WTC11 (cell line): Measurements from ENCODE around the gene HOXA10. TPM values are rescaled to one million over a fixed set of nuclear protein-coding genes. Genes with fewer than 3 reads are reported as not detected.

Experiments used
- ATAC-seq: fragments of 200-7000 bp; cut with Tn5 transposase; 2 replicates; pipeline ENCODE4 v1.10.0; 2021; ENCODE audit warnings: mild to moderate bottlenecking, moderate library complexity
- CTCF ChIA-PET: fragments of 300-600 bp; sonication (Branson Sonifier 250); formaldehyde crosslinking; loops from one replicate; lab custom pipeline; 2021; ENCODE audit warnings: antibody characterized with exemption; lab: Charles Lee
- POLR2A ChIA-PET: fragments of 350-600 bp; sonication (Branson Sonifier 250); formaldehyde crosslinking; loops from one replicate; lab custom pipeline; 2021; ENCODE audit warnings: antibody characterized with exemption; lab: Charles Lee
- DNase-seq: peaks from one replicate; pipeline ENCODE4 v3.0.0; 2021; ENCODE audit warnings: low spot score
- H3K27ac Mint-ChIP-seq: 2 replicates; pipeline ENCODE4 v1.8.0; 2021; ENCODE audit warnings: mixed read lengths
- H3K27me3 Mint-ChIP-seq: 2 replicates; pipeline ENCODE4 v1.8.0; 2021; ENCODE audit warnings: low read depth, mild to moderate bottlenecking, moderate library complexity, mixed read lengths
- H3K36me3 Mint-ChIP-seq: 2 replicates; pipeline ENCODE4 v1.8.0; 2021; ENCODE audit warnings: mixed read lengths
- H3K4me1 Mint-ChIP-seq: 2 replicates; pipeline ENCODE4 v1.8.0; 2022; ENCODE audit warnings: mixed read lengths
- H3K4me3 Mint-ChIP-seq: 2 replicates; pipeline ENCODE4 v1.8.0; 2021; ENCODE audit warnings: mild to moderate bottlenecking, moderate library complexity, mixed read lengths
- H3K9me3 Mint-ChIP-seq: 2 replicates; pipeline ENCODE4 v1.8.0; 2021; ENCODE audit warnings: mixed read lengths
- ARID4B ChIP-seq: sonication (generic); formaldehyde crosslinking; IDR thresholded peaks from 2 replicates; pipeline ENCODE4 v1.8.0; 2023; ENCODE audit warnings: missing genetic modification reagents, mild to moderate bottlenecking, borderline replicate concordance
- ATF1 ChIP-seq: sonication (generic); formaldehyde crosslinking; IDR thresholded peaks from 2 replicates; pipeline ENCODE4 v1.8.1; 2023; ENCODE audit warnings: mild to moderate bottlenecking, moderate library complexity, missing genetic modification reagents
- ATF3 ChIP-seq: sonication (generic); formaldehyde crosslinking; conservative IDR thresholded peaks from 2 replicates; pipeline ENCODE4 v1.8.1; 2022; ENCODE audit warnings: mild to moderate bottlenecking, missing genetic modification reagents
- CBFB ChIP-seq: sonication (generic); formaldehyde crosslinking; IDR thresholded peaks from 2 replicates; pipeline ENCODE4 v1.8.1; 2022; ENCODE audit warnings: mild to moderate bottlenecking, low read depth, missing genetic modification reagents
- E2F5 ChIP-seq: sonication (generic); formaldehyde crosslinking; IDR thresholded peaks from 2 replicates; pipeline ENCODE4 v1.8.1; 2022; ENCODE audit warnings: mild to moderate bottlenecking, moderate library complexity, missing genetic modification reagents
- FOXJ3 ChIP-seq: sonication (generic); formaldehyde crosslinking; IDR thresholded peaks from 2 replicates; pipeline ENCODE4 v1.9.0; 2021; ENCODE audit warnings: missing genetic modification reagents, mild to moderate bottlenecking, borderline replicate concordance
- FOXP4 ChIP-seq: sonication (generic); formaldehyde crosslinking; IDR thresholded peaks from 2 replicates; pipeline ENCODE4 v1.8.0; 2022; ENCODE audit warnings: mild to moderate bottlenecking, missing genetic modification reagents
- GABPB1 ChIP-seq: sonication (generic); formaldehyde crosslinking; IDR thresholded peaks from 2 replicates; pipeline ENCODE4 v1.8.1; 2023; ENCODE audit warnings: mild to moderate bottlenecking, missing genetic modification reagents
- JAZF1 ChIP-seq: fragments of 250-450 bp; sonication (Bioruptor Pico); IDR thresholded peaks from 2 replicates; pipeline ENCODE4 v1.9.0; 2021; ENCODE audit warnings: moderate library complexity, mild to moderate bottlenecking, inconsistent platforms
- KAT7 ChIP-seq: sonication (generic); formaldehyde crosslinking; IDR thresholded peaks from 2 replicates; pipeline ENCODE4 v1.8.1; 2023; ENCODE audit warnings: missing genetic modification reagents, mild to moderate bottlenecking, borderline replicate concordance
- MAX ChIP-seq: sonication (generic); formaldehyde crosslinking; IDR thresholded peaks from 2 replicates; pipeline ENCODE4 v1.8.0; 2022; ENCODE audit warnings: mild to moderate bottlenecking, missing genetic modification reagents
- NFE2L1 ChIP-seq: sonication (generic); formaldehyde crosslinking; IDR thresholded peaks from 2 replicates; pipeline ENCODE4 v1.8.1; 2023; ENCODE audit warnings: missing genetic modification reagents
- RELA ChIP-seq: sonication (generic); formaldehyde crosslinking; IDR thresholded peaks from 2 replicates; pipeline ENCODE4 v1.8.1; 2022; ENCODE audit warnings: missing genetic modification reagents, mild to moderate bottlenecking, borderline replicate concordance
- SMAD4 ChIP-seq: sonication (generic); formaldehyde crosslinking; IDR thresholded peaks from 2 replicates; pipeline ENCODE4 v1.8.0; 2022; ENCODE audit warnings: mild to moderate bottlenecking, missing genetic modification reagents
- SOX15 ChIP-seq: fragments of 250-450 bp; sonication (Bioruptor Pico); IDR thresholded peaks from 2 replicates; pipeline ENCODE4 v1.9.0; 2021; ENCODE audit warnings: mild to moderate bottlenecking
- STAT6 ChIP-seq: sonication (generic); formaldehyde crosslinking; conservative IDR thresholded peaks from 2 replicates; pipeline ENCODE4 v1.8.1; 2023; ENCODE audit warnings: mild to moderate bottlenecking, low read depth, missing genetic modification reagents, moderate library complexity
- TEAD1 ChIP-seq: sonication (generic); formaldehyde crosslinking; IDR thresholded peaks from 2 replicates; pipeline ENCODE4 v1.8.0; 2022; ENCODE audit warnings: mild to moderate bottlenecking, missing genetic modification reagents
- ZMAT4 ChIP-seq: fragments of 250-450 bp; sonication (Bioruptor Pico); IDR thresholded peaks from 2 replicates; pipeline ENCODE4 v1.9.0; 2021; ENCODE audit warnings: mild to moderate bottlenecking
- ZNF396 ChIP-seq: fragments of 250-450 bp; sonication (Bioruptor Pico); IDR thresholded peaks from 2 replicates; pipeline ENCODE4 v1.8.0; 2021; ENCODE audit warnings: mild to moderate bottlenecking, moderate library complexity, borderline replicate concordance
- ZNF416 ChIP-seq: fragments of 250-450 bp; sonication (Bioruptor Pico); IDR thresholded peaks from 2 replicates; pipeline ENCODE4 v1.9.0; 2021; ENCODE audit warnings: mild to moderate bottlenecking, inconsistent platforms
- total RNA-seq: library from RNA; stranded (reverse); gene quantifications from 3 replicates; pipeline ENCODE4 v1.2.3, GENCODE V29; 2021

The HOXA10 gene
- total RNA-seq, 1 experiment from 2014 or later: 0.07 TPM

- Mint-ChIP-seq H3K9me3 (no peaks in the 10 kb centered on the region), H3K27ac (no peak overlapping the region), H3K36me3 (no peaks in the 10 kb centered on the region), H3K4me1 (peaks cover 16% of the 10 kb centered on the region), H3K4me3 (peak overlapping the region; percentile 46), H3K27me3 (peaks cover 100% of the 10 kb centered on the region)
- ChIA-PET CTCF (interaction anchor here (0.8 to 2.3 kb wide), 3 partner anchors 14 to 21 kb away, joined by 5 to 19 read pairs (median 7); partner anchors contain the start of gene HOXA5), POLR2A (no interaction called here)
- peak; percentile 12 for ATAC-seq
- no peak for TF ChIP-seq ATF3 (CRISPR knock-in tag)
- TF ChIP-seq ZMAT4 (CRISPR knock-in tag): no peak
- no peak for TF ChIP-seq STAT6 (CRISPR knock-in tag)
- TF ChIP-seq FOXJ3: no peak
- TF ChIP-seq JAZF1 (CRISPR knock-in tag): no peak
- peak; percentile 66 for DNase-seq
These were observed 9.6 kb downstream of the HOXA10 start for GRCh38 chr7:27164367-27165088.

GRCh38 chr7:27164045-27164366, 10.1 kb downstream of the HOXA10 start:
- DNase-seq (no peak), ATAC-seq (no peak)
- peaks cover 100% of the 10 kb centered on the region for H3K27me3 Mint-ChIP-seq
- no peaks in the 10 kb centered on the region for H3K9me3 Mint-ChIP-seq
- ChIA-PET POLR2A (no interaction called here), CTCF (interaction anchor here (0.8 kb wide), 1 partner anchor 21 kb away, joined by 5 read pairs; the partner anchor contains the start of gene HOXA5)
- peak overlapping the region; percentile 46; the same call in 1 of the 2 replicates for H3K4me3 Mint-ChIP-seq
- H3K27ac Mint-ChIP-seq: no peak overlapping the region
- H3K4me1 Mint-ChIP-seq: peaks cover 16% of the 10 kb centered on the region
- H3K36me3 Mint-ChIP-seq: no peaks in the 10 kb centered on the region
- no peak for TF ChIP-seq ATF1 (CRISPR knock-in tag)
- no peak for TF ChIP-seq GABPB1 (CRISPR knock-in tag)
- no peak for TF ChIP-seq E2F5 (CRISPR knock-in tag)
- TF ChIP-seq CBFB (CRISPR knock-in tag): no peak
- no peak for TF ChIP-seq ZMAT4 (CRISPR knock-in tag)
- no peak for TF ChIP-seq ZNF416
- no peak for TF ChIP-seq SMAD4 (CRISPR knock-in tag)
- TF ChIP-seq MAX: no peak
- no peak for TF ChIP-seq FOXP4 (CRISPR knock-in tag)
- TF ChIP-seq ARID4B (CRISPR knock-in tag): no peak
- TF ChIP-seq SOX15 (CRISPR knock-in tag): no peak
- no peak for TF ChIP-seq ZNF396 (CRISPR knock-in tag)
- TF ChIP-seq KAT7 (CRISPR knock-in tag): no peak
- no peak for TF ChIP-seq NFE2L1
- no peak for TF ChIP-seq RELA (CRISPR knock-in tag)
- TF ChIP-seq TEAD1 (CRISPR knock-in tag): no peak
- no peak for TF ChIP-seq STAT6 (CRISPR knock-in tag)
